H9 (cell line): ENCODE data around the gene CHCHD1. TPM values are rescaled to one million over a fixed set of nuclear protein-coding genes. Genes with fewer than 3 reads are reported as not detected.

Experiments
- DNase-seq: peaks from one replicate; pipeline ENCODE4 v3.0.0-alpha.2; 2017
- H2AFZ ChIP-seq: one replicate; pipeline ENCODE4 v1.6.1; 2013; ENCODE audit warnings: mild to moderate bottlenecking, low read length, control low read depth, moderate library complexity
- H2AK5ac ChIP-seq: 2 replicates; pipeline ENCODE4 v1.6.1; 2013; ENCODE audit warnings: low read length, control low read depth, mixed read lengths; ENCODE audit not compliant: insufficient read length
- H2BK120ac ChIP-seq: one replicate; pipeline ENCODE4 v1.6.1; 2013; ENCODE audit warnings: low read depth, mild to moderate bottlenecking, low read length, control low read depth, inconsistent platforms; ENCODE audit not compliant: poor library complexity, severe bottlenecking
- H2BK12ac ChIP-seq: 2 replicates; pipeline ENCODE4 v1.6.1; 2013; ENCODE audit warnings: low read length, control low read depth, mixed read lengths, low read depth; ENCODE audit not compliant: insufficient read length
- H2BK15ac ChIP-seq: 2 replicates; pipeline ENCODE4 v1.6.1; 2013; ENCODE audit warnings: low read depth, low read length, control low read depth
- H2BK20ac ChIP-seq: one replicate; pipeline ENCODE4 v1.6.1; 2013; ENCODE audit warnings: low read depth, mild to moderate bottlenecking, low read length, control low read depth, inconsistent platforms; ENCODE audit not compliant: poor library complexity, severe bottlenecking
- H2BK5ac ChIP-seq: 2 replicates; pipeline ENCODE4 v1.6.1; 2013; ENCODE audit warnings: low read length, control low read depth, mixed read lengths; ENCODE audit not compliant: insufficient read length
- H3K14ac ChIP-seq: 2 replicates; pipeline ENCODE4 v1.6.1; 2013; ENCODE audit warnings: low read length, control low read depth; ENCODE audit not compliant: insufficient read depth
- H3K18ac ChIP-seq: 2 replicates; pipeline ENCODE4 v1.6.1; 2013; ENCODE audit warnings: low read depth, mild to moderate bottlenecking, mixed read lengths, low read length, control low read depth; ENCODE audit not compliant: insufficient read length
- H3K23ac ChIP-seq: 2 replicates; pipeline ENCODE4 v1.6.1; 2013; ENCODE audit warnings: low read length, control low read depth, mixed read lengths, low read depth; ENCODE audit not compliant: insufficient read length
- H3K23me2 ChIP-seq: 2 replicates; pipeline ENCODE4 v1.6.1; 2013; ENCODE audit warnings: low read depth, mild to moderate bottlenecking, mixed read lengths, low read length, control low read depth; ENCODE audit not compliant: insufficient read length, poor library complexity, severe bottlenecking
- H3K27ac ChIP-seq: 2 replicates; pipeline ENCODE4 v1.5.1; 2013; ENCODE audit warnings: low read length, control low read depth, mixed read lengths, low read depth; ENCODE audit not compliant: insufficient read length
- H3K27me3 ChIP-seq: 2 replicates; pipeline ENCODE4 v1.6.1; 2013; ENCODE audit warnings: low read length, control low read depth, inconsistent platforms; ENCODE audit not compliant: insufficient read depth
- H3K4ac ChIP-seq: 2 replicates; pipeline ENCODE4 v1.6.1; 2013; ENCODE audit warnings: low read depth, mild to moderate bottlenecking, control low read depth, inconsistent platforms, low read length, moderate library complexity
- H3K4me1 ChIP-seq: 2 replicates; pipeline ENCODE4 v1.6.1; 2013; ENCODE audit warnings: low read length, control low read depth, inconsistent platforms; ENCODE audit not compliant: insufficient read depth
- H3K4me2 ChIP-seq: 2 replicates; pipeline ENCODE4 v1.6.1; 2013; ENCODE audit warnings: low read length, control low read depth, mixed read lengths; ENCODE audit not compliant: insufficient read length, insufficient read depth
- H3K56ac ChIP-seq: 2 replicates; pipeline ENCODE4 v1.6.1; 2013; ENCODE audit warnings: low read depth, mild to moderate bottlenecking, mixed read lengths, low read length, control low read depth; ENCODE audit not compliant: insufficient read length
- H3K79me1 ChIP-seq: 2 replicates; pipeline ENCODE4 v1.6.1; 2013; ENCODE audit warnings: low read depth, mild to moderate bottlenecking, moderate library complexity, low read length, control low read depth, inconsistent platforms; ENCODE audit not compliant: insufficient read depth, poor library complexity, severe bottlenecking
- H3K79me2 ChIP-seq: 2 replicates; pipeline ENCODE4 v1.6.1; 2013; ENCODE audit warnings: low read length, control low read depth, inconsistent platforms; ENCODE audit not compliant: insufficient read depth
- H3K9ac ChIP-seq: 2 replicates; pipeline ENCODE4 v1.6.1; 2013; ENCODE audit warnings: low read length, control low read depth, mixed read lengths; ENCODE audit not compliant: insufficient read length; ENCODE audit errors: extremely low read depth
- H3K9me3 ChIP-seq: one replicate; pipeline ENCODE4 v1.6.1; 2013; ENCODE audit warnings: low read depth, low read length, inconsistent platforms; ENCODE audit not compliant: control insufficient read depth
- H3T11ph ChIP-seq: one replicate; pipeline ENCODE4 v1.6.1; 2013; ENCODE audit warnings: mild to moderate bottlenecking, low read length, control low read depth, inconsistent platforms
- H4K20me1 ChIP-seq: one replicate; pipeline ENCODE4 v1.6.1; 2013; ENCODE audit not compliant: control insufficient read depth, insufficient read length, insufficient read depth
- H4K5ac ChIP-seq: 2 replicates; pipeline ENCODE4 v1.6.1; 2013; ENCODE audit warnings: low read depth, mild to moderate bottlenecking, mixed read lengths, low read length, control low read depth; ENCODE audit not compliant: insufficient read length
- H4K8ac ChIP-seq: replicated peaks from 2 replicates; pipeline ENCODE4 v1.6.1; 2013; ENCODE audit warnings: low read length, control low read depth, mixed read lengths, low read depth; ENCODE audit not compliant: insufficient read length
- H4K91ac ChIP-seq: 2 replicates; pipeline ENCODE4 v1.6.1; 2013; ENCODE audit warnings: low read depth, mild to moderate bottlenecking, moderate library complexity, mixed read lengths, low read length, control low read depth; ENCODE audit not compliant: insufficient read length
- H3K27ac Mint-ChIP-seq, 3 experiments: 2 replicates in 2 of 3; 3 replicates in 1 of 3; pipeline ENCODE4 v1.8.0; 2020 to 2021; ENCODE audit warnings: mixed read lengths in 3 of 3, mild to moderate bottlenecking in 1 of 3, moderate library complexity in 1 of 3
- H3K27me3 Mint-ChIP-seq: 2 replicates; pipeline ENCODE4 v1.8.0; 2021; ENCODE audit warnings: low read depth, mild to moderate bottlenecking, moderate library complexity, mixed read lengths
- H3K36me3 Mint-ChIP-seq, 3 experiments: 2 replicates in 2 of 3; 3 replicates in 1 of 3; pipeline ENCODE4 v1.8.0; 2020 to 2021; ENCODE audit warnings: low read depth in 3 of 3, mixed read lengths in 3 of 3; ENCODE audit not compliant: insufficient read depth in 1 of 3
- H3K4me1 Mint-ChIP-seq, 2 experiments: 2 replicates each; pipeline ENCODE4 v1.8.0; 2020; ENCODE audit warnings: mixed read lengths in 2 of 2
- H3K4me3 Mint-ChIP-seq, 2 experiments: 2 replicates in 1 of 2; 3 replicates in 1 of 2; pipeline ENCODE4 v1.8.0; 2020 to 2021; ENCODE audit warnings: mild to moderate bottlenecking in 2 of 2, mixed read lengths in 2 of 2, moderate library complexity in 1 of 2
- H3K9me3 Mint-ChIP-seq, 2 experiments: 2 replicates in 1 of 2; 3 replicates in 1 of 2; pipeline ENCODE4 v1.8.0; 2020; ENCODE audit warnings: mild to moderate bottlenecking in 2 of 2, mixed read lengths in 2 of 2, moderate library complexity in 1 of 2
- WGBS: extraction: QIAGEN DNeasy Blood & Tissue Kit; methylation state at CpG from one replicate; pipeline ENCODE4 v1.1.7; 2013; ENCODE audit warnings: missing lambda C conversion rate, low lambda C conversion rate, mixed read lengths; ENCODE audit not compliant: insufficient read length; ENCODE audit errors: extremely low coverage; 5-methylcytosine and 5-hydroxymethylcytosine counted together
- total RNA-seq: library from RNA; stranded (reverse); gene quantifications from 2 replicates; pipeline ENCODE4 v1.2.1, GENCODE V29; 2021
- TF ChIP-seq, protein P1 (sequence below): fragments of 200-600 bp; sonication (generic); conservative IDR thresholded peaks from 3 replicates; pipeline ENCODE4 v1.8.0; 2021; ENCODE audit warnings: antibody characterized with exemption, mild to moderate bottlenecking

The CHCHD1 gene
- total RNA-seq, 1 experiment from 2014 or later: 45.9 TPM

DNA sequence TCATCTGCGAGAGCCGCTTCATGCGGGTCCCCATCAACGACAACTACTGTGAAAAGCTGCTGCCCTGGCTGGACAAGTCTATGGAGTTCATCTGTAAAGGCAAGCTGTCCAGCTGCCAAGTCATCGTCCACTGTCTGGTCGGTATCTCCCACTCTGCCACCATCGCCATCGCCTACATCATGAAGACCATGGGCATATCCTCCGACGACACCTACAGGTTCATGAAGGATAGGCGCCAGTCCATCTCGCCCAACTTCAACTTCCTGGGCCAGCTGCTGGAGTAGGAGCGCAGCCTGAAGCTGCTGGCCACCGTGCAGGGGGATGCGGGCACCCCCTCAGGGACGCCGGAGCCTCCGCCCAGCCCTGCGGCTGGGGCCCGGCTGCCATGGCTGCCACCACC lies 49.4 kb upstream of the CHCHD1 start:
- Histone ChIP-seq H4K8ac (no peak overlapping the region), H3K4me1 (no peaks in the 10 kb centered on the region), H2BK12ac (no peak overlapping the region), H3K14ac (no peak overlapping the region), H4K5ac (no peak overlapping the region), H2BK120ac (no peak overlapping the region), H3K79me1 (peaks cover 5% of the 10 kb centered on the region), H3K18ac (no peak overlapping the region), H3K56ac (no peak overlapping the region), H2AFZ (no peak overlapping the region), H3K9me3 (no peaks in the 10 kb centered on the region), H4K91ac (no peak overlapping the region), H2BK20ac (no peak overlapping the region), H3K4ac (no peak overlapping the region), H2BK5ac (no peak overlapping the region), H3K23me2 (no peaks in the 10 kb centered on the region), H2AK5ac (no peak overlapping the region), H4K20me1 (no peaks in the 10 kb centered on the region), H3T11ph (no peak overlapping the region), H3K27me3 (no peaks in the 10 kb centered on the region), H3K79me2 (no peaks in the 10 kb centered on the region; the same call in 1 of the 2 replicates), H2BK15ac (no peak overlapping the region), H3K4me2 (no peak overlapping the region), H3K9ac (no peak overlapping the region), H3K23ac (no peak overlapping the region), H3K27ac (no peak overlapping the region)
- Mint-ChIP-seq H3K4me1 (peaks cover 2 to 3% of the 10 kb centered on the region in 2 experiments; a peak in 2 of 4 replicates), H3K27ac (no peak overlapping the region; a peak in 1 of 7 replicates), H3K27me3 (no peaks in the 10 kb centered on the region), H3K36me3 (peaks cover 5 to 16% (median 11%) of the 10 kb centered on the region in 3 experiments; a peak in 6 of 7 replicates), H3K4me3 (peak overlapping the region; percentile 36 to 68), H3K9me3 (no peaks in the 10 kb centered on the region)
- no CpG with 5 or more reads among the region's 20 CpGs for WGBS
- TF ChIP-seq, protein P1, sequence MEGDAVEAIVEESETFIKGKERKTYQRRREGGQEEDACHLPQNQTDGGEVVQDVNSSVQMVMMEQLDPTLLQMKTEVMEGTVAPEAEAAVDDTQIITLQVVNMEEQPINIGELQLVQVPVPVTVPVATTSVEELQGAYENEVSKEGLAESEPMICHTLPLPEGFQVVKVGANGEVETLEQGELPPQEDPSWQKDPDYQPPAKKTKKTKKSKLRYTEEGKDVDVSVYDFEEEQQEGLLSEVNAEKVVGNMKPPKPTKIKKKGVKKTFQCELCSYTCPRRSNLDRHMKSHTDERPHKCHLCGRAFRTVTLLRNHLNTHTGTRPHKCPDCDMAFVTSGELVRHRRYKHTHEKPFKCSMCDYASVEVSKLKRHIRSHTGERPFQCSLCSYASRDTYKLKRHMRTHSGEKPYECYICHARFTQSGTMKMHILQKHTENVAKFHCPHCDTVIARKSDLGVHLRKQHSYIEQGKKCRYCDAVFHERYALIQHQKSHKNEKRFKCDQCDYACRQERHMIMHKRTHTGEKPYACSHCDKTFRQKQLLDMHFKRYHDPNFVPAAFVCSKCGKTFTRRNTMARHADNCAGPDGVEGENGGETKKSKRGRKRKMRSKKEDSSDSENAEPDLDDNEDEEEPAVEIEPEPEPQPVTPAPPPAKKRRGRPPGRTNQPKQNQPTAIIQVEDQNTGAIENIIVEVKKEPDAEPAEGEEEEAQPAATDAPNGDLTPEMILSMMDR: no peak
- no peak for DNase-seq
